ENCODE results near the gene VEGFA.

Gene VEGFA

GRCh38 chr6:43750622-43751021 lies 19.4 kb upstream of the VEGFA start:
- no peaks in the 10 kb centered on the region for H3K9me3 ChIP-seq (ENCODE audit: insufficient read depth, low read depth, low read length)
- H4K20me1 ChIP-seq (ENCODE audit: insufficient read depth, low read length, poor library complexity, severe bottlenecking) = no peaks in the 10 kb centered on the region
- no peak for TF ChIP-seq EZH2phosphoT487 (IDR thresholded peaks at IDR 0.05; ENCODE audit: borderline replicate concordance)
- no peak for TF ChIP-seq CTCF (conservative IDR thresholded peaks at IDR 0.05; ENCODE audit: low read length)
- H3K4me3 ChIP-seq (ENCODE audit: low read length, poor library complexity, severe bottlenecking) = no peak overlapping the region
- H2AFZ ChIP-seq (ENCODE audit: low read length) = no peak overlapping the region
- H3K4me2 ChIP-seq (ENCODE audit: low read depth, low read length, poor library complexity, severe bottlenecking) = no peak overlapping the region
- H3K4me1 ChIP-seq (ENCODE audit: insufficient read depth, low read length, poor library complexity, severe bottlenecking) = no peaks in the 10 kb centered on the region
- no peaks in the 10 kb centered on the region for H3F3A ChIP-seq (ENCODE audit: low read depth)
- H3K27me3 ChIP-seq (ENCODE audit: insufficient read depth, low read length, poor library complexity, severe bottlenecking) = no peaks in the 10 kb centered on the region
- no peaks in the 10 kb centered on the region for H3K36me3 ChIP-seq (ENCODE audit: insufficient read depth, low read length)
- H3K9me2 ChIP-seq (replicated peaks; ENCODE audit: low read depth, low read length) = no peaks in the 10 kb centered on the region
- H3K79me2 ChIP-seq (ENCODE audit: insufficient read depth, low read length) = no peaks in the 10 kb centered on the region
- H3K9ac ChIP-seq (ENCODE audit: low read depth, low read length, poor library complexity, severe bottlenecking) = no peak overlapping the region

- no peak overlapping the region for H2AFZ ChIP-seq (ENCODE audit: low read length)
- H3K36me3 ChIP-seq (ENCODE audit: insufficient read depth, low read length) = no peaks in the 10 kb centered on the region
- no peaks in the 10 kb centered on the region for H3F3A ChIP-seq (ENCODE audit: low read depth)
- no peaks in the 10 kb centered on the region for H4K20me1 ChIP-seq (ENCODE audit: insufficient read depth, low read length, poor library complexity, severe bottlenecking)
- no peak overlapping the region for H3K9ac ChIP-seq (ENCODE audit: low read depth, low read length, poor library complexity, severe bottlenecking)
- no peaks in the 10 kb centered on the region for H3K9me3 ChIP-seq (ENCODE audit: insufficient read depth, low read depth, low read length)
- H3K79me2 ChIP-seq (ENCODE audit: insufficient read depth, low read length) = no peaks in the 10 kb centered on the region
- H3K4me2 ChIP-seq (ENCODE audit: low read depth, low read length, poor library complexity, severe bottlenecking) = no peak overlapping the region
- H3K4me1 ChIP-seq (ENCODE audit: insufficient read depth, low read length, poor library complexity, severe bottlenecking) = no peaks in the 10 kb centered on the region
- H3K27me3 ChIP-seq (ENCODE audit: insufficient read depth, low read length, poor library complexity, severe bottlenecking) = no peaks in the 10 kb centered on the region
- H3K9me2 ChIP-seq (replicated peaks; ENCODE audit: low read depth, low read length) = no peaks in the 10 kb centered on the region
- TF ChIP-seq EZH2phosphoT487 (IDR thresholded peaks at IDR 0.05; ENCODE audit: borderline replicate concordance) = no peak
- TF ChIP-seq CTCF (conservative IDR thresholded peaks at IDR 0.05; ENCODE audit: low read length) = no peak
- no peak overlapping the region for H3K4me3 ChIP-seq (ENCODE audit: low read length, poor library complexity, severe bottlenecking)
Measured at GRCh38 chr6:43753570-43754183, 16.3 kb upstream of the VEGFA start.

GRCh38 chr6:43757966-43758616 lies 11.9 kb upstream of the VEGFA start:
- no peak overlapping the region for H3K4me2 ChIP-seq (ENCODE audit: low read depth, low read length, poor library complexity, severe bottlenecking)

More at GRCh38 chr6:43757966-43758616, 11.9 kb upstream of the VEGFA start:
- H3K9me3 ChIP-seq (ENCODE audit: insufficient read depth, low read depth, low read length) = no peaks in the 10 kb centered on the region
- no peaks in the 10 kb centered on the region for H3F3A ChIP-seq (ENCODE audit: low read depth)
- no peaks in the 10 kb centered on the region for H3K79me2 ChIP-seq (ENCODE audit: insufficient read depth, low read length)
- H4K20me1 ChIP-seq (ENCODE audit: insufficient read depth, low read length, poor library complexity, severe bottlenecking) = no peaks in the 10 kb centered on the region
- TF ChIP-seq CTCF (conservative IDR thresholded peaks at IDR 0.05; ENCODE audit: low read length) (no peak), EZH2phosphoT487 (IDR thresholded peaks at IDR 0.05; ENCODE audit: borderline replicate concordance) (no peak)
- no peaks in the 10 kb centered on the region for H3K9me2 ChIP-seq (replicated peaks; ENCODE audit: low read depth, low read length)
- no peaks in the 10 kb centered on the region for H3K27me3 ChIP-seq (ENCODE audit: insufficient read depth, low read length, poor library complexity, severe bottlenecking)
- no peaks in the 10 kb centered on the region for H3K36me3 ChIP-seq (ENCODE audit: insufficient read depth, low read length)
- H3K4me1 ChIP-seq (ENCODE audit: insufficient read depth, low read length, poor library complexity, severe bottlenecking) = no peaks in the 10 kb centered on the region
- H3K4me3 ChIP-seq (ENCODE audit: low read length, poor library complexity, severe bottlenecking) = no peak overlapping the region
- no peak overlapping the region for H3K9ac ChIP-seq (ENCODE audit: low read depth, low read length, poor library complexity, severe bottlenecking)
- H2AFZ ChIP-seq (ENCODE audit: low read length) = no peak overlapping the region

Measured in Loucy (cell line).